Measurements from ENCODE around the gene UTS2. TPM values are rescaled to one million over a fixed set of nuclear protein-coding genes. Genes with fewer than 3 reads are reported as not detected.

Gene UTS2
- total RNA-seq, 1 donor from 2014 or later, result not detected

DNA sequence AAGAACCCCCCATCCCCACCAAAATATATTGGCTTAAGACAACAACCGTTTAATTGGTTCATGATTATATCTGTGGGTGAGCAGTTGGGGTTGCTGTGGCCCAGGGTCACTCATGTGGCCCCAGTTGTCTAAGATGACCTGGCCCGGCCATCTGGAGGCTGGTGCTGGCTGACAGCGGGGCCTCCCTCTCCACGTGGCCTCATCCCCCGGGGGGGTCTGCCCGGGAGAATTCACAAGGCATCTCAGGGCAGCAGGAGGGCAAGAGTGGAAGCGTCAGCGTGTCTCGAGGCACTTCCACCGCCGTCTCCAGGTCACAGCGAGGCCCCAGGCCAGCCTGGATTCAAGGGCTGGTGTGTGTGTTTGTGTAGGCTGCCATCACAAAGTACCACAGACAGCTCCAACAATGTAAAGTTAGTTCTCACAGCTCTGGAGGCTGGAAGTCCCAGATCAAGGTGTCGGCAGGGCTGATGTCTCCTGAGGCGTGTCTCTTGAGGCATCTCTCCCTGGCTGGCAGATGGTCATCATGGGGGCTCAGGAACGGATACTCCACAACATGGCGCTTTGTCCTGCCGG is 11.0 kb upstream of the UTS2 start:
- no peaks in the 10 kb centered on the region for H3K36me3 ChIP-seq (ENCODE audit: control insufficient read depth in 3 of 3, insufficient read depth in 3 of 3, low read length in 3 of 3)
- H3K4me3 ChIP-seq (ENCODE audit: low read length in 3 of 3), result no peak overlapping the region
- H3K9ac ChIP-seq (ENCODE audit: low read depth in 1 of 3, low read length in 3 of 3), result no peak overlapping the region
- no peak overlapping the region for H3K27ac ChIP-seq (ENCODE audit: low read depth, low read length)
- H3K9me3 ChIP-seq (ENCODE audit: control insufficient read depth in 3 of 3, low read length in 3 of 3), result no peaks in the 10 kb centered on the region
- H3K27me3 ChIP-seq (ENCODE audit: control insufficient read depth in 3 of 3, insufficient read depth in 3 of 3, low read length in 3 of 3), result no peaks in the 10 kb centered on the region
- no peaks in the 10 kb centered on the region for H3K4me1 ChIP-seq (ENCODE audit: control insufficient read depth in 3 of 3, insufficient read depth in 3 of 3, low read length in 3 of 3)

DNA sequence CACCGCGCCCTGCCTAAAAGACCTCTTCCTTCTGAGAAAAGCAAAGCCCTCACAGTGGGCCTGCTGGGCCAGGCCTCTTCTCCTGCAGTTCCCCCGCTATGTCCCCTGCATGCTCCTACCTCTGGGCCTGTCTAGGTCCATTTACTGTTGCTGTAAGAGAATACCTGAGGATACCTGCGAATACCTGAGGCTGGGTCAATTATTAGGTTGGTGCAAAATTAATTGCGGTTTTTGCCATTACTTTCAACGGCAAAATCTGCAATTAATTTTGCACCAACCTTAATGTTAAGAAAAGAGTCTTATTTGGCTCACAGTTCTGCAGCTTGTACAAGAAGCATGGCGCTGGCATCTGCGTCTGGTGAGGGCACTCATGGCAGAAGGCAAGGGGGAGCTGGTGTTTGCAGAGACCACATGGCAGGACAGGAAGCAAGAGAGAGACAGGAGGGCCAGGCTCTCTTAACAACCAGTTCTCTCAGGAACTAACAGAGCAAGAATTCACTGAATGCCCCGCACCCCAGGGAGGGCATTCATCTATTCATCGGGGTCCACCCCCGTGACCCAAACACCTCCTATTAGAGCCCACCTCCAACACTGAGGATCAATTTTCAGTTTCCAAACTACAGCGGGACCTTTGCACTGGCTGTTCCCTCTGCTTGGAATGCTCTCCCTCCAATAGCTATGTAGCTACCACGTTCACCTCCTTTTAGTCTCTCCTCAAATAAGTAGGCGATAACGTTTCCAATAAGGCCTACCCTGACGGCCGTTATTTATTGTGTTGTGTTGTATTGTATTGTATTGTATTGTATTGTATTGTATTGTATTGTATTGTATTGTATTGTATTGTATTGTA is 9.6 kb upstream of the UTS2 start:
- H3K9ac ChIP-seq (ENCODE audit: low read depth in 1 of 3, low read length in 3 of 3), result no peak overlapping the region
- no peaks in the 10 kb centered on the region for H3K27me3 ChIP-seq (ENCODE audit: control insufficient read depth in 3 of 3, insufficient read depth in 3 of 3, low read length in 3 of 3)
- no peak overlapping the region for H3K4me3 ChIP-seq (ENCODE audit: low read length in 3 of 3)
- H3K9me3 ChIP-seq (ENCODE audit: control insufficient read depth in 3 of 3, low read length in 3 of 3), result no peaks in the 10 kb centered on the region
- H3K27ac ChIP-seq (ENCODE audit: low read depth, low read length), result no peak overlapping the region
- H3K4me1 ChIP-seq (ENCODE audit: control insufficient read depth in 3 of 3, insufficient read depth in 3 of 3, low read length in 3 of 3), result no peaks in the 10 kb centered on the region
- no peaks in the 10 kb centered on the region for H3K36me3 ChIP-seq (ENCODE audit: control insufficient read depth in 3 of 3, insufficient read depth in 3 of 3, low read length in 3 of 3)

GRCh38 chr1:7861452-7861851 is 8.6 kb upstream of the UTS2 start:
- no peaks in the 10 kb centered on the region for H3K9me3 ChIP-seq (ENCODE audit: control insufficient read depth in 3 of 3, low read length in 3 of 3)
- H3K27me3 ChIP-seq (ENCODE audit: control insufficient read depth in 3 of 3, insufficient read depth in 3 of 3, low read length in 3 of 3), result no peaks in the 10 kb centered on the region
- H3K4me3 ChIP-seq (ENCODE audit: low read length in 3 of 3), result no peak overlapping the region
- H3K9ac ChIP-seq (ENCODE audit: low read depth in 1 of 3, low read length in 3 of 3), result no peak overlapping the region
- H3K36me3 ChIP-seq (ENCODE audit: control insufficient read depth in 3 of 3, insufficient read depth in 3 of 3, low read length in 3 of 3), result no peaks in the 10 kb centered on the region
- no peak overlapping the region for H3K27ac ChIP-seq (ENCODE audit: low read depth, low read length)
- no peaks in the 10 kb centered on the region for H3K4me1 ChIP-seq (ENCODE audit: control insufficient read depth in 3 of 3, insufficient read depth in 3 of 3, low read length in 3 of 3)

DNA sequence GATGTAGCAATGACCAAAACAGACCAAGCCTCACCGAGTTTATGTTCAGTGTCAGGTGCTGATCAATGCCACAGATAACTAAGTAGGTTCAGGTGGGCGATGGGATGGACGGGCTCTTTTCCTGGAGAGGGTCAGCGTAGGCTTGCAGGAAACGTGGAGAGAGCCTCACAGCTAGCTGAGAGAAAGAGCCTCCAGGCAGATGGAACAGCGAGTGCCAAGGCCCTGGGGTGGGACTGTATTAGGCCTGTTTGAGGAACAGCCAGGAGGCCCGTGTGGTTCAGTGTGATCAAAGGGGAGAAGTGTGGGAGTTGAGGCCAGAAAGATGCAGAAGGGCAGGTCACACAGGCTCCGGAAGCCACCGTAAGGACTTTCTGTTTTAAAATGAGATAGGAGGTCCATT is 7.3 kb upstream of the UTS2 start:
- no peaks in the 10 kb centered on the region for H3K36me3 ChIP-seq (ENCODE audit: control insufficient read depth in 3 of 3, insufficient read depth in 3 of 3, low read length in 3 of 3)
- no peaks in the 10 kb centered on the region for H3K4me1 ChIP-seq (ENCODE audit: control insufficient read depth in 3 of 3, insufficient read depth in 3 of 3, low read length in 3 of 3)
- H3K27me3 ChIP-seq (ENCODE audit: control insufficient read depth in 3 of 3, insufficient read depth in 3 of 3, low read length in 3 of 3), result no peaks in the 10 kb centered on the region
- H3K9me3 ChIP-seq (ENCODE audit: control insufficient read depth in 3 of 3, low read length in 3 of 3), result no peaks in the 10 kb centered on the region
- H3K4me3 ChIP-seq (ENCODE audit: low read length in 3 of 3), result no peak overlapping the region
- H3K9ac ChIP-seq (ENCODE audit: low read depth in 1 of 3, low read length in 3 of 3), result no peak overlapping the region
- H3K27ac ChIP-seq (ENCODE audit: low read depth, low read length), result no peak overlapping the region

- Histone ChIP-seq H3K36me3 (ENCODE audit: control insufficient read depth in 3 of 3, insufficient read depth in 3 of 3, low read length in 3 of 3) (no peaks in the 10 kb centered on the region), H3K4me3 (ENCODE audit: low read length in 3 of 3) (no peak overlapping the region), H3K27ac (ENCODE audit: low read depth, low read length) (no peak overlapping the region), H3K27me3 (ENCODE audit: control insufficient read depth in 3 of 3, insufficient read depth in 3 of 3, low read length in 3 of 3) (no peaks in the 10 kb centered on the region), H3K9ac (ENCODE audit: low read depth in 1 of 3, low read length in 3 of 3) (no peak overlapping the region), H3K9me3 (ENCODE audit: control insufficient read depth in 3 of 3, low read length in 3 of 3) (no peaks in the 10 kb centered on the region), H3K4me1 (ENCODE audit: control insufficient read depth in 3 of 3, insufficient read depth in 3 of 3, low read length in 3 of 3) (no peaks in the 10 kb centered on the region)
These were observed 6.5 kb upstream of the UTS2 start for GRCh38 chr1:7859406-7859805.

DNA sequence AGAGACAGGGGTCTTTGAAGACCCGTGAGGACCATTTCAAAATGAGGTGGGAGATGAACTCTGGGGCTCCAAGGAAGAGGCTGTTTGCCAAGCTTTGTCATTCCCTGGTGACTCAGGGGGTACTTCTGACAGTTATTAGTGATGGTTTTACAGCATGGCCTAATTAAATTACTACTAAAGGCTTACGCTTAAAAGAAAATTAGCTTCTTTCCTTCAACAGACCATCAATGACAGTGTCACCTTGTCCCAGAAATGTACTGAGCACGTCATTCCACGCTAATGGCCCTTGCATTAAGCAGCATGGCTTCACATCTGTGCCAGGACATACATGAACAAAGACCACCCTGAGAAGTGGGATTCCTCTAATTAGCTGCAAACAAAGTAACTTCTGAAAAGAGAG is 5.1 kb upstream of the UTS2 start:
- no peaks in the 10 kb centered on the region for H3K4me1 ChIP-seq (ENCODE audit: control insufficient read depth in 3 of 3, insufficient read depth in 3 of 3, low read length in 3 of 3)
- no peaks in the 10 kb centered on the region for H3K9me3 ChIP-seq (ENCODE audit: control insufficient read depth in 3 of 3, low read length in 3 of 3)
- no peaks in the 10 kb centered on the region for H3K27me3 ChIP-seq (ENCODE audit: control insufficient read depth in 3 of 3, insufficient read depth in 3 of 3, low read length in 3 of 3)
- no peak overlapping the region for H3K9ac ChIP-seq (ENCODE audit: low read depth in 1 of 3, low read length in 3 of 3)
- no peak overlapping the region for H3K4me3 ChIP-seq (ENCODE audit: low read length in 3 of 3)
- H3K36me3 ChIP-seq (ENCODE audit: control insufficient read depth in 3 of 3, insufficient read depth in 3 of 3, low read length in 3 of 3), result no peaks in the 10 kb centered on the region
- H3K27ac ChIP-seq (ENCODE audit: low read depth, low read length), result no peak overlapping the region

DNA sequence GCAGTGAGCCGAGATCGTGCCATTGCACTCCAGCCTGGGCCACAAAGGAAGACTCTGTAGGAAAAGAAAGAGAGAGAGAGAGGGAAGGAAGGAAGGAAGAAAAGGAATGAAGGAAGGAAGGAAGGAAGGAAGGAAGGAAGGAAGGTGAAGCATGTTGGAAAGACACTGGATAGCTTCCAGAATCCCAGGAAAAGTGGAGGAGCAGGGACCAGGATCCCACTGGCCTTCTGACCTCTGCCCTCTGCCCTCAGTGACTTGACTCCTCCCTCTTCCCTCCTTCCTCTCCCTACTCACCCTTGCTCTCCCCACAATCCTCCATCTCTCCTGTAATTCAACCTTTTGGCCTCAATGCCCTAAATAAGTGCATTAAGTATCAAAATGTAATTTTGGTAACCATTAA is 4.1 kb upstream of the UTS2 start:
- no peak overlapping the region for H3K27ac ChIP-seq (ENCODE audit: low read depth, low read length)
- H3K27me3 ChIP-seq (ENCODE audit: control insufficient read depth in 3 of 3, insufficient read depth in 3 of 3, low read length in 3 of 3), result no peaks in the 10 kb centered on the region
- H3K4me1 ChIP-seq (ENCODE audit: control insufficient read depth in 3 of 3, insufficient read depth in 3 of 3, low read length in 3 of 3), result no peaks in the 10 kb centered on the region
- H3K4me3 ChIP-seq (ENCODE audit: low read length in 3 of 3), result no peak overlapping the region
- no peaks in the 10 kb centered on the region for H3K9me3 ChIP-seq (ENCODE audit: control insufficient read depth in 3 of 3, low read length in 3 of 3)
- H3K36me3 ChIP-seq (ENCODE audit: control insufficient read depth in 3 of 3, insufficient read depth in 3 of 3, low read length in 3 of 3), result no peaks in the 10 kb centered on the region
- no peak overlapping the region for H3K9ac ChIP-seq (ENCODE audit: low read depth in 1 of 3, low read length in 3 of 3)

DNA sequence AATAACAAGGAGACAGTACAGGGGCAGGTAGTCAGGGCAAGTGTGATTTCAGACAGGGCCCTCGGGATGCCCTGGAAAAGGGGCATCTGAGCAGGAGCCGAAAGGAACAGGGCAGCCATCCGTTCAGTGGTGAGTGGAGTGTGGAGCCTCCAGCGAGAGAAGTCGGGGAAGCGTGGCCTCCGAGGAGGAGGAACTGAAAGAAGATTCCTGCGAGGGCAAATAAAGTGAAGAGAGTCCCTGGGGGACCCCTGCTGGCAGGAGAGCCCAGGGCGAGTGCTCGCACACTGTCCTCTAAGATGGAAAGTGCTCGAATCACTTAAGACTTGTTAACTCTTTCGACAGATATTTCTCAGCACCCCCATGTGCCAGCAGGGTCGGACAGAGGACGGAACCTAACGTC is 3.5 kb upstream of the UTS2 start:
- Histone ChIP-seq H3K4me1 (ENCODE audit: control insufficient read depth in 3 of 3, insufficient read depth in 3 of 3, low read length in 3 of 3) (no peaks in the 10 kb centered on the region), H3K9ac (ENCODE audit: low read depth in 1 of 3, low read length in 3 of 3) (no peak overlapping the region), H3K9me3 (ENCODE audit: control insufficient read depth in 3 of 3, low read length in 3 of 3) (no peaks in the 10 kb centered on the region), H3K27ac (ENCODE audit: low read depth, low read length) (no peak overlapping the region), H3K36me3 (ENCODE audit: control insufficient read depth in 3 of 3, insufficient read depth in 3 of 3, low read length in 3 of 3) (peaks cover 0 to under 1% (median 0%) of the 10 kb centered on the region in 3 donors), H3K27me3 (ENCODE audit: control insufficient read depth in 3 of 3, insufficient read depth in 3 of 3, low read length in 3 of 3) (no peaks in the 10 kb centered on the region), H3K4me3 (ENCODE audit: low read length in 3 of 3) (no peak overlapping the region)

DNA sequence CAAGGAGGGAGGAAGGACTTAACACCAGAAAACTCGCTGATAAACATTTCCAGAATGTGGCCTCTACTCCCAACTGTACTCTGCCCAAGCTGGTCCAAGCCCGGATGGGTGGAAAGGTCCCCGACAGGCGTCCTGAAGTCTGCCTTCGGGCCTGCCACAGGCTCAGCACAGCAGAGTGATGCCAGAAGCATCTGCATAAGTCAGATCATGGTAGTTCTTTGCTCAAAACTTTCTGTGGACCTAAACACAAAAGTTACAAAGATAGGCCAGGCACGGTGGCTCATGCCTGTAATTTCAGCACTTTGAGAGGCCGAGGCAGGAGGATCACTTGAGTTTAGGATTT is 790 bp upstream of the UTS2 start:
- no peak overlapping the region for H3K27ac ChIP-seq (ENCODE audit: low read depth, low read length)
- H3K36me3 ChIP-seq (ENCODE audit: control insufficient read depth in 3 of 3, insufficient read depth in 3 of 3, low read length in 3 of 3), result peaks cover 0 to 2% (median 0%) of the 10 kb centered on the region in 3 donors
- no peaks in the 10 kb centered on the region for H3K4me1 ChIP-seq (ENCODE audit: control insufficient read depth in 3 of 3, insufficient read depth in 3 of 3, low read length in 3 of 3)
- H3K27me3 ChIP-seq (ENCODE audit: control insufficient read depth in 3 of 3, insufficient read depth in 3 of 3, low read length in 3 of 3), result no peaks in the 10 kb centered on the region
- no peaks in the 10 kb centered on the region for H3K9me3 ChIP-seq (ENCODE audit: control insufficient read depth in 3 of 3, low read length in 3 of 3)
- H3K9ac ChIP-seq (ENCODE audit: low read depth in 1 of 3, low read length in 3 of 3), result no peak overlapping the region
- H3K4me3 ChIP-seq (ENCODE audit: low read length in 3 of 3), result no peak overlapping the region

DNA sequence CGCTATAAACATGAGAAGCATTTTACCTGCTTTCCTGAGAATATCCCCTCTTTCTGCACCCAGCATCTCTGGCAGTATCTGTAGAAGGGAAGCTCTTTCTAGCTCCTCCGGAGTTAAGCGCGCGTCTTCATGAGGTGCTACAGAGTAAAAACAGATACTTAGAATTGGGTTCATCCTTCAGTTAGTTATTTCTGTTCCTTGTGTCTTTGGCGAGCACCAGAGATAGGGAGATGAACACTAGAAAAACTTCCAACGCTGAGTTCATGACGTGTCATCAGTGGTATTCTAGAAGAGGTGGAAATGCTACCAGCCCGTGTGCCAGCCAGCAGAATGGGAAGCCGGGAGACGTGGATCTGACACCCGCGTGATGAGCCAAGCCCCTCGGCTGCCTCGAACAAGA is 2.1 kb downstream of the UTS2 start:
- no peaks in the 10 kb centered on the region for H3K27me3 ChIP-seq (ENCODE audit: control insufficient read depth in 3 of 3, insufficient read depth in 3 of 3, low read length in 3 of 3)

More for the DNA sequence above, 2.1 kb downstream of the UTS2 start:
- peaks cover 0 to 2% (median 1%) of the 10 kb centered on the region in 3 donors for H3K36me3 ChIP-seq (ENCODE audit: control insufficient read depth in 3 of 3, insufficient read depth in 3 of 3, low read length in 3 of 3)
- no peak overlapping the region for H3K4me3 ChIP-seq (ENCODE audit: low read length in 3 of 3)
- no peak overlapping the region for H3K27ac ChIP-seq (ENCODE audit: low read depth, low read length)
- no peaks in the 10 kb centered on the region for H3K9me3 ChIP-seq (ENCODE audit: control insufficient read depth in 3 of 3, low read length in 3 of 3)
- peaks cover 0 to 5% (median 0%) of the 10 kb centered on the region in 3 donors for H3K4me1 ChIP-seq (ENCODE audit: control insufficient read depth in 3 of 3, insufficient read depth in 3 of 3, low read length in 3 of 3)
- H3K9ac ChIP-seq (ENCODE audit: low read depth in 1 of 3, low read length in 3 of 3), result no peak overlapping the region
